ENCODE measurements around the gene SMIM7. TPM values are rescaled to one million over a fixed set of nuclear protein-coding genes. Genes with fewer than 3 reads are reported as not detected.

Gene SMIM7
- total RNA-seq, 1 experiment from 2014 or later: 55.9 TPM

GRCh38 chr19:16623576-16623975 lies 36.4 kb downstream of the SMIM7 start:
- Mint-ChIP-seq H3K4me3 (no peak overlapping the region), H3K27me3 (ENCODE audit: low read depth) (no peaks in the 10 kb centered on the region), H3K27ac (peak overlapping the region; percentile 23), H3K36me3 (peaks cover 6% of the 10 kb centered on the region; the same call in 1 of the 2 replicates), H3K9me3 (no peaks in the 10 kb centered on the region), H3K4me1 (peaks cover 30% of the 10 kb centered on the region)
- no peak for TF ChIP-seq E2F5 (CRISPR knock-in tag; IDR thresholded peaks at IDR 0.05)
- TF ChIP-seq ZSCAN18 (CRISPR knock-in tag; IDR thresholded peaks at IDR 0.05): no peak
- TF ChIP-seq TEAD1 (CRISPR knock-in tag; IDR thresholded peaks at IDR 0.05): no peak
- no peak for TF ChIP-seq CDX4 (CRISPR knock-in tag; IDR thresholded peaks at IDR 0.05; ENCODE audit: borderline replicate concordance)
- no peak for TF ChIP-seq ESRRA (CRISPR knock-in tag; IDR thresholded peaks at IDR 0.05; ENCODE audit: borderline replicate concordance)
- TF ChIP-seq MLX (CRISPR knock-in tag; IDR thresholded peaks at IDR 0.05): no peak
- TF ChIP-seq MYBL2 (CRISPR knock-in tag; IDR thresholded peaks at IDR 0.05): no peak
- TF ChIP-seq ETV6 (CRISPR knock-in tag; IDR thresholded peaks at IDR 0.05): no peak
- no peak for TF ChIP-seq ZNF532 (CRISPR knock-in tag; IDR thresholded peaks at IDR 0.05; ENCODE audit: borderline replicate concordance)
- TF ChIP-seq IRF1 (CRISPR knock-in tag; IDR thresholded peaks at IDR 0.05): no peak
- TF ChIP-seq ZNF281 (CRISPR knock-in tag; IDR thresholded peaks at IDR 0.05): no peak
- no peak for TF ChIP-seq ZNF138 (CRISPR knock-in tag; conservative IDR thresholded peaks at IDR 0.05)
- ChIA-PET POLR2A (no interaction called here), CTCF (interaction anchor here (1.3 kb wide), 1 partner anchor 35 kb away, joined by 3 read pairs; no protein-coding TSS in a partner anchor)
- DNase-seq (ENCODE audit: low spot score) (no peak), ATAC-seq (no peak)

GRCh38 chr19:16623066-16623465 lies 36.9 kb downstream of the SMIM7 start:
- ATAC-seq: no peak
- H3K27ac Mint-ChIP-seq: no peak overlapping the region
- no peak for DNase-seq (ENCODE audit: low spot score)
- peaks cover 34% of the 10 kb centered on the region for H3K4me1 Mint-ChIP-seq
- ChIA-PET POLR2A (no interaction called here), CTCF (interaction anchor here (1.3 kb wide), 1 partner anchor 35 kb away, joined by 3 read pairs; no protein-coding TSS in a partner anchor)
- no peaks in the 10 kb centered on the region for H3K9me3 Mint-ChIP-seq
- peaks cover 6% of the 10 kb centered on the region; the same call in 1 of the 2 replicates for H3K36me3 Mint-ChIP-seq
- no peaks in the 10 kb centered on the region for H3K27me3 Mint-ChIP-seq (ENCODE audit: low read depth)
- H3K4me3 Mint-ChIP-seq: no peak overlapping the region
- TF ChIP-seq ATF6 (CRISPR knock-in tag; IDR thresholded peaks at IDR 0.05) (no peak), ERG (CRISPR knock-in tag; IDR thresholded peaks at IDR 0.05) (no peak), SMAD4 (CRISPR knock-in tag; IDR thresholded peaks at IDR 0.05) (no peak), ZNF281 (CRISPR knock-in tag; IDR thresholded peaks at IDR 0.05) (no peak)

Data from WTC11 (cell line).